Hepatocyte (in vitro differentiated cells): Measurements from ENCODE around the gene CALD1.

Source experiments
- CTCF ChIP-seq: fragments of 200-600 bp; sonication (generic); IDR thresholded peaks from 2 replicates; pipeline ENCODE4 v1.5.1; 2016; ENCODE audit warnings: antibody characterized with exemption, mild to moderate bottlenecking; ENCODE audit not compliant: poor library complexity
- EZH2 ChIP-seq: fragments of 200-600 bp; sonication (generic); IDR thresholded peaks from 2 replicates; pipeline ENCODE4 v1.6.1; 2016; ENCODE audit warnings: antibody characterized with exemption, mild to moderate bottlenecking, borderline replicate concordance

GRCh38 chr7:134832367-134832766 is 52.9 kb downstream of the CALD1 start:
- no peak for TF ChIP-seq CTCF
- no peak for TF ChIP-seq EZH2
